MCF 10A (cell line): ENCODE data around the gene SLC49A3. TPM values are rescaled to one million over a fixed set of nuclear protein-coding genes. Genes with fewer than 3 reads are reported as not detected.

ENCODE experiments used
- BruUV-seq: library from RNA; stranded (reverse); fragments of 400-500 nt; replicated peaks from 2 replicates; lab custom pipeline; 2021; lab: Mats Ljungman, UMichigan
- CTCF ChIA-PET: fragments of 300-600 bp; sonication (Branson Sonifier 250); formaldehyde crosslinking; extraction: SDS; loops from one replicate; lab custom pipeline; 2021; ENCODE audit warnings: antibody characterized with exemption, inconsistent platforms; lab: Yijun Ruan, JAX
- POLR2A ChIA-PET: fragments of 300-600, 350-650 bp; sonication (Branson Sonifier 250); formaldehyde crosslinking; extraction: SDS; loops from one replicate; lab custom pipeline; 2020; ENCODE audit warnings: antibody characterized with exemption, inconsistent platforms; lab: Yijun Ruan, JAX
- DNase-seq: peaks from one replicate; pipeline ENCODE4 v3.0.0-alpha.2; 2018; ENCODE audit not compliant: unreplicated experiment
- H3K27ac Mint-ChIP-seq: one replicate; pipeline ENCODE4 v1.8.0; 2022; ENCODE audit warnings: mild to moderate bottlenecking, low read depth, mixed read lengths; ENCODE audit not compliant: unreplicated experiment
- H3K27me3 Mint-ChIP-seq: one replicate; pipeline ENCODE4 v1.8.0; 2022; ENCODE audit warnings: mixed read lengths; ENCODE audit not compliant: insufficient read depth, unreplicated experiment
- H3K36me3 Mint-ChIP-seq: one replicate; pipeline ENCODE4 v1.8.0; 2022; ENCODE audit warnings: mild to moderate bottlenecking, moderate library complexity, mixed read lengths; ENCODE audit not compliant: insufficient read depth, unreplicated experiment
- H3K4me1 Mint-ChIP-seq: one replicate; pipeline ENCODE4 v1.8.0; 2022; ENCODE audit warnings: mixed read lengths; ENCODE audit not compliant: insufficient read depth, unreplicated experiment
- H3K4me3 Mint-ChIP-seq: one replicate; pipeline ENCODE4 v1.8.0; 2022; ENCODE audit warnings: mild to moderate bottlenecking, moderate library complexity, mixed read lengths; ENCODE audit not compliant: unreplicated experiment
- H3K9me3 Mint-ChIP-seq: one replicate; pipeline ENCODE4 v1.8.0; 2022; ENCODE audit warnings: mixed read lengths; ENCODE audit not compliant: unreplicated experiment
- CTCF ChIP-seq: fragments of 200-600 bp; IDR thresholded peaks from one replicate; pipeline ENCODE4 v1.8.0; 2022; ENCODE audit warnings: antibody characterized with exemption, mild to moderate bottlenecking; ENCODE audit not compliant: unreplicated experiment
- intact Hi-C: fragments of 100-400 bp; cut with micrococcal nuclease; formaldehyde crosslinking; loops from 2 replicates; pipeline ENCODE4 v1.14.1; 2022
- total RNA-seq: library from RNA; stranded (reverse); gene quantifications from 2 replicates; pipeline ENCODE4 v1.2.3, GENCODE V29; 2022

Gene SLC49A3
- total RNA-seq, 1 experiment from 2014 or later, result not detected

GRCh38 chr4:687048-687970, 1.6 kb downstream of the SLC49A3 start:
- Mint-ChIP-seq H3K27ac (peak overlapping the region; percentile 91), H3K9me3 (no peaks in the 10 kb centered on the region), H3K4me3 (peak overlapping the region; percentile 64), H3K36me3 (peaks cover 5% of the 10 kb centered on the region), H3K4me1 (peaks cover 11% of the 10 kb centered on the region), H3K27me3 (no peaks in the 10 kb centered on the region)
- DNase-seq, result peak; percentile 93
- intact Hi-C loops, result no loop called here
- POLR2A ChIA-PET, result interaction anchor here (0.6 to 1.7 kb wide), 12 partner anchors 9 to 213 kb away, joined by 3 to 18 read pairs (median 4); partner anchors contain the start of genes ATP5ME and MYL5
- no TSS peak for BruUV-seq
- no peak for TF ChIP-seq CTCF
- CTCF ChIA-PET, result interaction anchor here (0.6 to 1.5 kb wide), 4 partner anchors 9 to 70 kb away, joined by 3 to 6 read pairs (median 4); partner anchors contain the start of gene MYL5

- DNase-seq, result no peak
- TF ChIP-seq CTCF, result no peak
- no peak overlapping the region for H3K4me3 Mint-ChIP-seq
- no peaks in the 10 kb centered on the region for H3K27me3 Mint-ChIP-seq
- peaks cover 11% of the 10 kb centered on the region for H3K4me1 Mint-ChIP-seq
- ChIA-PET CTCF (interaction anchor here (0.6 to 1.5 kb wide), 4 partner anchors 8 to 614 kb away, joined by 3 to 6 read pairs (median 4); partner anchors contain the start of gene MYL5), POLR2A (interaction anchor here (0.8 to 1.7 kb wide), 10 partner anchors 8 to 212 kb away, joined by 3 to 18 read pairs (median 4); partner anchors contain the start of genes ATP5ME and MYL5)
- H3K9me3 Mint-ChIP-seq, result no peaks in the 10 kb centered on the region
- no TSS peak for BruUV-seq
- H3K36me3 Mint-ChIP-seq, result peaks cover 5% of the 10 kb centered on the region
- H3K27ac Mint-ChIP-seq, result no peak overlapping the region
- intact Hi-C loops, result no loop called here
These were observed 2.4 kb downstream of the SLC49A3 start for GRCh38 chr4:686413-687040.

- BruUV-seq, result no TSS peak
- intact Hi-C loops, result no loop called here
These were observed 3.1 kb downstream of the SLC49A3 start for GRCh38 chr4:685679-686412.

More at GRCh38 chr4:685679-686412, 3.1 kb downstream of the SLC49A3 start:
- Mint-ChIP-seq H3K9me3 (no peaks in the 10 kb centered on the region), H3K4me3 (no peak overlapping the region), H3K27me3 (no peaks in the 10 kb centered on the region), H3K36me3 (peaks cover 5% of the 10 kb centered on the region), H3K27ac (no peak overlapping the region), H3K4me1 (peaks cover 11% of the 10 kb centered on the region)
- no peak for TF ChIP-seq CTCF
- POLR2A ChIA-PET, result interaction anchor here (0.6 to 1.7 kb wide), 3 partner anchors 8 to 15 kb away, joined by 3 to 18 read pairs (median 3); no protein-coding TSS in a partner anchor
- CTCF ChIA-PET, result interaction anchor here (0.7 kb wide), 1 partner anchor 614 kb away, joined by 3 read pairs; no protein-coding TSS in a partner anchor
- DNase-seq, result no peak
